LHCN-M2 (cell line): ENCODE data around the gene ATAD2B. TPM values are rescaled to one million over a fixed set of nuclear protein-coding genes. Genes with fewer than 3 reads are reported as not detected.

Experiments used
- DNase-seq: peaks from one replicate; pipeline ENCODE4 v3.0.0-alpha.2; 2012; ENCODE audit warnings: low read depth
- total RNA-seq: library from RNA; depleted of rRNA; stranded (reverse); fragments of >200 nt; gene quantifications from 2 replicates; pipeline ENCODE4 v1.2.3, GENCODE V29; 2014; rRNA removed

Gene ATAD2B
- total RNA-seq, 1 experiment from 2014 or later, result 6.4 TPM

GRCh38 chr2:23703583-23704385 is 223.1 kb downstream of the ATAD2B start:
- DNase-seq, result no peak

- no peak for DNase-seq
These were observed 223.8 kb downstream of the ATAD2B start for GRCh38 chr2:23703037-23703582.

- DNase-seq, result no peak
These were observed 226.3 kb downstream of the ATAD2B start for GRCh38 chr2:23700627-23701026.

GRCh38 chr2:23699580-23699925 is 227.4 kb downstream of the ATAD2B start:
- no peak for DNase-seq

- DNase-seq, result no peak
These were observed 228.0 kb downstream of the ATAD2B start for GRCh38 chr2:23698721-23699579.

Other genes with a start within 250 kb of the ATAD2B start
- 16.7 and 19.3 TPM in 2 replicates for gene UBXN2A, start 13.3 kb upstream of the ATAD2B start, total RNA-seq
- gene MFSD2B, start 83.0 kb upstream of the ATAD2B start, total RNA-seq, result 0.51 TPM in 1 of 2 replicates, not detected in the other
- 12.3 and 14.3 TPM in 2 replicates for gene WDCP, start 120.3 kb upstream of the ATAD2B start, total RNA-seq
- gene FKBP1B, start 122.6 kb upstream of the ATAD2B start, total RNA-seq, result 9.3 and 11.7 TPM in 2 replicates
- 130 and 144 TPM in 2 replicates for gene SF3B6, start 149.2 kb upstream of the ATAD2B start, total RNA-seq
- 101 and 119 TPM in 2 replicates for gene TP53I3, start 157.7 kb upstream of the ATAD2B start, total RNA-seq
- 0.63 and 1.7 TPM in 2 replicates for gene PFN4, start 196.2 kb upstream of the ATAD2B start, total RNA-seq
- gene FAM228B, start 196.3 kb upstream of the ATAD2B start, total RNA-seq, result 1.9 and 5.6 TPM in 2 replicates
- not detected in 2 replicates for gene FAM228A, start 247.9 kb upstream of the ATAD2B start, total RNA-seq